Activated B cell treated with CpG ODN at 0.5 μM for 24 hours (primary cell): ENCODE measurements around the gene LRRC71. TPM values are rescaled to one million over a fixed set of nuclear protein-coding genes. Genes with fewer than 3 reads are reported as not detected.

Experiments
- ATAC-seq: fragments of 200-7000 bp; cut with Tn5 transposase; one replicate; pipeline ENCODE4 v1.10.0; 2021; ENCODE audit warnings: low read depth, mild to moderate bottlenecking, moderate library complexity
- CTCF ChIA-PET: fragments of 350-600 bp; sonication (Branson Sonifier 250); formaldehyde crosslinking; loops from one replicate; lab custom pipeline; 2021; ENCODE audit warnings: antibody characterized with exemption; lab: Charles Lee
- POLR2A ChIA-PET: fragments of 350-600 bp; sonication (Branson Sonifier 250); formaldehyde crosslinking; loops from one replicate; lab custom pipeline; 2021; ENCODE audit warnings: antibody characterized with exemption; lab: Charles Lee
- DNase-seq: peaks from one replicate; pipeline ENCODE4 v3.0.0; 2022
- H3K27ac Mint-ChIP-seq: one replicate; pipeline ENCODE4 v1.8.0; 2020; ENCODE audit warnings: mixed read lengths
- H3K27me3 Mint-ChIP-seq: one replicate; pipeline ENCODE4 v1.8.0; 2021; ENCODE audit warnings: mixed read lengths
- H3K36me3 Mint-ChIP-seq: one replicate; pipeline ENCODE4 v1.8.0; 2021; ENCODE audit warnings: low read depth, mixed read lengths
- H3K4me1 Mint-ChIP-seq: one replicate; pipeline ENCODE4 v1.8.0; 2021; ENCODE audit warnings: mixed read lengths
- H3K4me3 Mint-ChIP-seq: one replicate; pipeline ENCODE4 v1.8.0; 2020; ENCODE audit warnings: mild to moderate bottlenecking, mixed read lengths
- H3K9me3 Mint-ChIP-seq: one replicate; pipeline ENCODE4 v1.8.0; 2020; ENCODE audit warnings: mixed read lengths
- CTCF ChIP-seq: fragments of 200-600 bp; IDR thresholded peaks from one replicate; pipeline ENCODE4 v1.8.0; 2022; ENCODE audit warnings: antibody characterized with exemption, mild to moderate bottlenecking
- intact Hi-C: fragments of 100-400 bp; cut with micrococcal nuclease; formaldehyde crosslinking; loops from one replicate; pipeline ENCODE4 v1.15.1; 2024
- total RNA-seq: library from RNA; stranded (reverse); gene quantifications from 2 replicates; pipeline ENCODE4 v1.2.3, GENCODE V29; 2022

LRRC71 gene
- total RNA-seq, 1 donor from 2014 or later = not detected

- H3K27me3 Mint-ChIP-seq = peaks cover 42% of the 10 kb centered on the region
- H3K9me3 Mint-ChIP-seq = no peaks in the 10 kb centered on the region
- DNase-seq (no peak), ATAC-seq (no peak)
- H3K27ac Mint-ChIP-seq = no peak overlapping the region
- no peak overlapping the region for H3K4me3 Mint-ChIP-seq
- intact Hi-C loops = no loop called here
- TF ChIP-seq CTCF = no peak
- H3K4me1 Mint-ChIP-seq = peaks cover 3% of the 10 kb centered on the region
- POLR2A ChIA-PET = no interaction called here
- CTCF ChIA-PET = no interaction called here
- no peaks in the 10 kb centered on the region for H3K36me3 Mint-ChIP-seq
Observed at GRCh38 chr1:156933136-156933535, 12.7 kb downstream of the LRRC71 start.

- intact Hi-C loops = no loop called here
- Mint-ChIP-seq H3K4me3 (no peak overlapping the region), H3K27me3 (peaks cover 28% of the 10 kb centered on the region), H3K4me1 (no peaks in the 10 kb centered on the region), H3K9me3 (no peaks in the 10 kb centered on the region), H3K36me3 (no peaks in the 10 kb centered on the region), H3K27ac (no peak overlapping the region)
- ChIA-PET POLR2A (no interaction called here), CTCF (no interaction called here)
- DNase-seq (no peak), ATAC-seq (no peak)
- TF ChIP-seq CTCF = no peak
Observed at GRCh38 chr1:156935505-156936128, 15.2 kb downstream of the LRRC71 start.

GRCh38 chr1:156936191-156936590 lies 15.8 kb downstream of the LRRC71 start:
- TF ChIP-seq CTCF = no peak
- intact Hi-C loops = no loop called here
- Mint-ChIP-seq H3K9me3 (no peaks in the 10 kb centered on the region), H3K27me3 (peaks cover 22% of the 10 kb centered on the region), H3K4me1 (no peaks in the 10 kb centered on the region), H3K27ac (no peak overlapping the region), H3K4me3 (no peak overlapping the region), H3K36me3 (no peaks in the 10 kb centered on the region)
- CTCF ChIA-PET = no interaction called here
- DNase-seq = no peak
- ATAC-seq = no peak
- POLR2A ChIA-PET = no interaction called here

GRCh38 chr1:156936721-156937220 lies 16.3 kb downstream of the LRRC71 start:
- intact Hi-C loops = no loop called here
- TF ChIP-seq CTCF = no peak
- ChIA-PET CTCF (no interaction called here), POLR2A (no interaction called here)
- Mint-ChIP-seq H3K4me1 (no peaks in the 10 kb centered on the region), H3K9me3 (no peaks in the 10 kb centered on the region), H3K27me3 (peaks cover 17% of the 10 kb centered on the region), H3K4me3 (no peak overlapping the region), H3K27ac (no peak overlapping the region), H3K36me3 (no peaks in the 10 kb centered on the region)
- DNase-seq = no peak
- no peak for ATAC-seq

- Mint-ChIP-seq H3K27me3 (peaks cover 7% of the 10 kb centered on the region), H3K4me1 (no peaks in the 10 kb centered on the region), H3K36me3 (no peaks in the 10 kb centered on the region), H3K4me3 (no peak overlapping the region), H3K9me3 (no peaks in the 10 kb centered on the region), H3K27ac (no peak overlapping the region)
- POLR2A ChIA-PET = no interaction called here
- CTCF ChIA-PET = no interaction called here
- DNase-seq = no peak
- intact Hi-C loops = no loop called here
- ATAC-seq = no peak
- no peak for TF ChIP-seq CTCF
Observed at GRCh38 chr1:156937883-156938282, 17.5 kb downstream of the LRRC71 start.
